Fibroblast of skin of scalp (primary cell): ENCODE results near the gene IFNGR1.
"Not testable (repeated sequence)": the region's sequence is repeated elsewhere in the genome, so short reads cannot be mapped to it uniquely, and the experiment has no call there.

Experiments used
- DNase-seq: peaks from one replicate; pipeline ENCODE4 v3.0.0-alpha.2; 2013

Gene IFNGR1

GRCh38 chr6:137210903-137211302, 8.3 kb downstream of the IFNGR1 start:
- DNase-seq, result no peak

- DNase-seq, result no peak
Observed at GRCh38 chr6:137208279-137208678, 10.9 kb downstream of the IFNGR1 start.

- not testable (repeated sequence) for DNase-seq
Observed at GRCh38 chr6:137207457-137207856, 11.7 kb downstream of the IFNGR1 start.

DNA sequence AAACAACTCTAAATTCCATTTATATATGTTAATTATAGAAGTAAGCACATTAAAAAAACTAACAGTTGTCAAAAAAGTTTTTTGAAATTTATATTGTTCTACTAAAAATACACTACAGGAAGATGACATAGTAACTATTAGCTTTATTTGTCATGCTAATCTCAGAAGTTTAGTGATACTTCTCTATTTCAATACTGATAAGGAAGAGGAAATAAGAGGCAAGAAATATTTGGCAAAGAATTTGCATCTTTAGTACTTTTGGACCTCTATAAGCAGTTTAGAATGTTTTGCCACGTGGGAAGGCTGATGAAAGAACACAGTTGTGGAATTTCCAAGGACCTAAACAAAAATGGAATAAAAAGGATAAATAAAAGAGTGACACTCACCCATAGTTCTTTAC, 12.6 kb downstream of the IFNGR1 start:
- DNase-seq, result no peak

- DNase-seq, result no peak
Observed at GRCh38 chr6:137203256-137203655, 15.9 kb downstream of the IFNGR1 start.

DNA sequence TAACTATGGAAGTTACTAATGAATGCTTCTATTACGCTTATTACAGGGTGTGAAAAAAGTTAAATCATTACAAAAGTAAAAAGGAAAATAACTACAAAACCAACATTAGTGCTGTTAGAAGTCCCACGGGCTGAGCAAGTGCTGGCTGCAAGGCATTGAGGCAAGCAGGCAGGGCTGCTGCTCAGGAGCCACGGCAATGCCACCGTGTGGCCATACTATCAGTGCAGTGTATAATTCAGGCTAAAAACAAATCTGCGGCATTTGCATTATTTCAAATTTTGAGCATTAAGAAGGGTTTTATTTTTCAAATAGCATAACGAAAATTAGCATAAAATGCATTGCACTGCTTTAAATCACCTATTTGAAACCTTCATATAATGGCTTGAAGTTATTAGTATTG, 17.1 kb downstream of the IFNGR1 start:
- no peak for DNase-seq

DNA sequence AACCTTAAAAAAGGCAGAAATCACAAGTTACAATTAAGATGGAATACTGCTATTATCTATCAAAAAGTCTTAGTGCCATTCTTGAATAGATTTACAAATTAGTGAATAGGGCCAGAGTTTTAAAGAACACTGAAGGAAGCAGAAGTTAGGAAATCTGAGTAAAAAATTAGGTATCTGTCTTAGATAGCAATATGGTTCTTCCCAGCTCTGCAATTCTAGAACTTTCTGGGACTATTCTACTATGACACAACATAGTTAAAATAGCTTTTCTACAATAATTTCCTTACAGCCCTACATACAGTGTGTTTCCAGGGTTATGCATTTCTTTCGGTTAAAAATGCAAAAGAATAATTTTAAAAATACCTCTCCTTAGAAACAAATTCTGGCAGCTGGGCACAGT, 18.2 kb downstream of the IFNGR1 start:
- no peak for DNase-seq

DNA sequence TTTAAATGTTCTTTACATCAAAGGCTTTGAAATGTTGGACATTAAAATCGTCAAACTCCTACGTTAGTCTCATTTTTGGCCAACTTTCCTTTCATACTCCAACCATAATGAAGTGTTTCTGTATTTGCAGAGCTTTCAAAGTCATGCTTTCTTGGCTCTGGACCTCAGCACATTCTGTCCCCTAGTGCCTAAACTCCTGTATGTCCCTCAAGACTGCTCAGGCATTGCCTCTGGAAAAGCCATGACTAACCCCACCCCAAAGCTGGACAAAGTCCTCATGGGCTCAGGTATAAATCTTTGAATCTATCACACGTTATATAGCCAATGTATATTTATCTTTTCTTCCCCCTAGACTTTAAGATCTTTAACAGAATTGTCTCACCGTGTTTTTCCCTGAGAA, 18.9 kb downstream of the IFNGR1 start:
- DNase-seq, result no peak

- DNase-seq, result no peak
Observed at GRCh38 chr6:137197684-137198645, 21.2 kb downstream of the IFNGR1 start.

DNA sequence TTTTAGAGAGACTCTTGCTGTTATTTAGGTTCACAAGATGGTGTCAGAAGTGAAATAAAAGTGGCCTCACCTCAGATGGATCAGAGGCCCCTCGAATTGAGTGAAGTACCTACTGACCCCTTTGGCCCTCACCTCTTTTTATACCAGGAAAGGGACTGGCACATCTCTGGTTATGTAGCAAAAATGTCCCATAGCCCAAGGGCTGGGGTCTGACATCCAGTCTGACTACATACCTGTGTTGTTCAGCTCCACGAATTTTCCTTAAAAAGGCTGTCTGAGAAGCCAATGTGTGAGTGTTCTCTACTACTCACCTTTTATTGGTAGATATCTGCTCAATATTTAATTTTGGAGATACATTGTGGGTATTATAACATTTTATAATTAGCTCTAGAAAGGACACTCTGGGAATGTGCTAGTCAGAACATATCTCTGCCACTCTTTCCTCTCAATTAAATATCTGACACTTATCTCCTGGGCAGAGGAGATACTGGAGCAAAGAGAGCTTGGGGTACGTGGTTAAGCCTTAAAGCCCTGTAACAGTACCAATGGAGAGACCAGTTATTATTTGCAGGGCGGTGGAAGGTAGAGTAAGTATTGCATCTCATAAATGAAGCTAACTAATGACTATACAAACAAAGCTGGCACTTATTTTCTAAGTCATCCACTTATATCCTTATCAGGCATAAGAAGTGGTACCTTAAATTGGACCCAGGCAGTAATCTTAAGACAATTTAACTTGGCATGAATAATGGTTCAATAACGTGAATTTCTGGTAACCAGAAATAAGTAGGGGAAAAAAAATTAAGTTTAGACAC, 25.7 kb downstream of the IFNGR1 start:
- no peak for DNase-seq

GRCh38 chr6:137192821-137193220, 26.4 kb downstream of the IFNGR1 start:
- no peak for DNase-seq

- DNase-seq, result no peak
Observed at GRCh38 chr6:137191670-137192069, 27.5 kb downstream of the IFNGR1 start.

DNA sequence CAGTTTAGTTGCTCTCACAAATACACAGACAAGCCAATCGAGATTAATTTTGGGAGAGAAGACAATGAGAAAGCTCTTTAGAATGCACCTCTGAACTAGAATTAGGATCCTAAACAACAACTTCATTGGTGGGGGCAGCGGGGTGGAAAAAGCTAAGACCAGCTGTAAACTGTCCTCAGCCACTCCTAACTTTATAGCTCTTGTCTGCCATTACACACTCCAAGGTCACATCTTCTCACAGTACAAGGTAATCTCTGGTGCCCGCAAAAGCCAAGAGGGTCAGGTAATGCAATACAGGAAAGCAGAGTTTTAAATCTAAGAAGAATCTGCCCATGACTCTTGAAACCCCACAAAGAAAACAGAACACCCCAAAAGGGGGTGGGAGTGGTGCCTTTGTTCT, 27.9 kb downstream of the IFNGR1 start:
- no peak for DNase-seq

- DNase-seq, result no peak
Observed at GRCh38 chr6:137190583-137191094, 28.5 kb downstream of the IFNGR1 start.

DNA sequence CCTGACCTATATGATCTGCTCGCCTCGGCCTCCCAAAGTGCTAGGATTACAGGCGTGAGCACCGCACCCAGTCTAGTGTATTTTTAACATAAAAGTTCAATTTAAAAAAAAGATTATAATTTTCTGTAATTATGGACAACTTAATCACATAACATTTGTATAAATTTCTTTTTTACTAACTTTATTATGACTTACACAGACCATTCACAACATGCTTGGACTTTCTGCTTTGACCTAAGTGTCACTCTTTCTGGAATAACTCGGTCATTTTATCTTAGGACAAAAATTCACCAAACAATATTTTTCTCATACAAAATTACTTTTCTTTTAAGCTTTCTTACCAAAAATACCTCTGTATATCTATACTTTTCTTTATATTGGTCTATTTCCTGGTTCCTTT, 30.3 kb downstream of the IFNGR1 start:
- peak; percentile 5 for DNase-seq

- DNase-seq, result no peak
Observed at GRCh38 chr6:137185290-137185689, 33.9 kb downstream of the IFNGR1 start.

DNA sequence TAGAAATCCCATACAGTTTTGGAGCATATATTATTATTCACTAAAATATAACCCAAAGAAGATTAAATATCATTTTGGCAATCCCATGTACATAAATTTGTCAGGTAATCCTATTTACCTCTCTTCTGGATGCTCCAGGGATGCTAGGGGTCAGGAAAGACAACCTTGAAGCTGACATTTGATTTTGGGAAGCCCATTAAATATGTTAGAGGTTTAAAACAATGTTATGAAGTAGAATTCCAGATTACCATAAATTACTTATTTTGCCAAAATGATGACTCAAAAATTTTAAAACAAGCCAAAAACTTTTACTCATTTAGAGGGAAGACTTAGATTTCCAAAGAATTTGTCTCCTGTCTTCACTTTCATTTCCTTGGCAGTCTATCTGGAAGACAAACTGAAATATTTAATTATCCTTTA, 36.5 kb downstream of the IFNGR1 start:
- no peak for DNase-seq

DNA sequence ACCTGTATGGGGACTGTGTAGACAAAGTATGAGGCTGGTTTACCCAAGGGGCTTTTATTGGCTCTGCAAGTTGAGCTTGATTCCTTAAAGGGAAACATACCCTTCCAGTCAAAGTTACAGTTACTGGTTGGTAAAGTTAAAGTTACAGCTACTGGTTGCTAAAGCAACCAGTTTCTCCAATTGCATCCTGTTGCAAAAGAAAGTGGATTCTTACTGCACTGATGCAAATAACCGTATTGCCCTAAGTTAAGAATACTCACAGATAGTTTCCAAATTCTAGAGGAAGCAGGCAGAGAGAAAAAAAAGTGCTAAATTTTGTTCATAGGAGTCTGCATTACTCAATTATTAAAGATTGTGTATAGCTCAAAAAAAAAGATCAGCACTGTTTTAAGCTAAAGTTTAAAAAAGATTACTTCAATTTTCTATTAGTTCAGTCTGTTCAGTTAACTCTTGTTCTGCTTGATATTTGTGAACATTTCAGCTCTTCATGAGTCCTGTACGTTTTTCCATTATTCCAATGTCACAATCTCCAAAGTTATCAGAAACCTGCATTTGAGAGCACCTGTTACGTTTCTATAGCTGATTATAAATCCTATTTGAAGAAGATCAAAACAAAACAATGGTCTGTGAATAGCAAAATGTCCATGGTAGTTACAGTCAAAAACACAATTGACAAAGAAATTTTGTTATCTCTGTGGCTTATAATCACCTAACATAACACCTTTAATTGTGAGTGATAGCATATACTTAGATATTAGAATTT, 37.1 kb downstream of the IFNGR1 start:
- no peak for DNase-seq

DNA sequence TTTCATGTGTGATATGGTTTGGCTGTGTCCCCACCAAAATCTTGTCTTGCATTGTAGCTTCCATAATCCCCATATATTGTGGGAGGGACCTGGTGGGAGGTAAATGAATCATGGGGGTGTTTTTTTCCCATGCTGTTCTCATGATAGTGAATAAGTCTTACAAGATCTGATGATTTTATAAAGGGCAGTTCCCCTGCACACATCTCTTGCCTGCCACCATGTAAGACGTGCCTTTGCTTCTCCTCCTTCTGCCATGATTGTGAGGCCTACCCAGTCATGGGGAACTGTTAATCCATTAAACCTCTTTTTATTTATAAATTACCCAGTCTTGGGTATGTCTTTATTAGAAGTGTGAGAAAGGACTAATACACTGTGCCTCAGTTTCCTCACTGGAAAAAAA, 41.6 kb downstream of the IFNGR1 start:
- DNase-seq, result no peak

- no peak for DNase-seq
Observed at GRCh38 chr6:137176729-137177128, 42.5 kb downstream of the IFNGR1 start.

GRCh38 chr6:137175868-137176245, 43.3 kb downstream of the IFNGR1 start:
- no peak for DNase-seq

DNA sequence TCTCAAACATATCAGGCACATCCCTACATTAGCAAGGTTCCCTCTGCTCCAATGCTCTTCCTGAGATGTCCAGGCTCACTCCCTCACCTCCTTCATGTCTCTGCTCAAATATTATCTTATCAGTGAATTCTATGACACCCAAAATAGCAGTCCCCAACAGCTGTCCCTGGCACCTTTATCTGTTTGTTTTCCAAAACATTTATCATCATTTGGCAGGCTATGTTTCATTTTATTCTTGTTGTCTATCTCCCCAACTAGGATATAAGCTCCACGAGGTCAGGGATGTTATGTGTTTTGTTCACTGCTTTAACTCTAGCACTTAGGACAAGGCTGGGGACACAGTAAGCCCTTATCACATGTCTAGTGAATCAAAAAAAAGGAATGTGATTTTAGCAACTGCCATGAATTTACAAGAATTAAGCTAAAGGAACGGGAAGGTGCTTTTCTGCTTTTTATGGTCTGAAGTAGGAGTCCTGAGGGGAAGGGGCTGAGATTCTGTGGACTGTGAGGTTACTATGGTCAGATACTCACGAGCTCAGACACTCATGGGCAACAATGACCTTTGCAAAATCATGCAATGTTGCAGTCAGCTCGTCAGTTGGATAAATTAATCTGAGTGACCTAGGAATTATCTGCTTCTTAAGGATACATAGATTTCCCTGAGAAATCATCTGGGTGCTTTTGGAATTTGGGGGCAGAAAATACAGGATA, 43.9 kb downstream of the IFNGR1 start:
- no peak for DNase-seq
